Activated CD8-positive, alpha-beta memory T cell treated with anti-CD3 and anti-CD28 coated beads, Interleukin-2, amount 50 U/mL, for 4 hours (primary cell): ENCODE results near the gene MRPL23.

Experiments
- DNase-seq: peaks from one replicate; pipeline ENCODE4 v3.0.0-alpha.2; 2020

The MRPL23 gene

GRCh38 chr11:1998290-1998689, 51.2 kb downstream of the MRPL23 start:
- no peak for DNase-seq

GRCh38 chr11:1998861-1999260, 51.7 kb downstream of the MRPL23 start:
- no peak for DNase-seq

- DNase-seq = no peak
These were observed 55.1 kb downstream of the MRPL23 start for GRCh38 chr11:2002042-2002776.

- no peak for DNase-seq
These were observed 55.7 kb downstream of the MRPL23 start for GRCh38 chr11:2002807-2003206.

- DNase-seq = no peak
These were observed 57.3 kb downstream of the MRPL23 start for GRCh38 chr11:2004466-2004865.
